Tibial artery (tissue), 4 donors: ENCODE measurements around the gene NEDD9.

Experiments used
- DNase-seq, 2 donors: peaks; one replicate each; pipeline ENCODE4 v3.0.0-alpha.2; 2019
- H3K27ac ChIP-seq, 2 donors: fragments of 200-600 bp; sonication (generic) in 1 of 2; 1 replicate in 1 of 2; 2 replicates in 1 of 2; pipeline ENCODE4 v1.5.1; 2018 to 2019; ENCODE audit warnings: mild to moderate bottlenecking in 1 of 2
- H3K27me3 ChIP-seq, 2 donors: fragments of 200-600 bp; sonication (generic) in 1 of 2; one replicate each; pipeline versions ENCODE4 v1.5.1 to v1.6.0; 2016 to 2019
- H3K36me3 ChIP-seq, 3 donors: fragments of 200-600 bp; sonication (generic) in 2 of 3; one replicate each; pipeline ENCODE4 v1.5.1; 2016 to 2019; ENCODE audit warnings: mild to moderate bottlenecking in 2 of 3
- H3K4me1 ChIP-seq, 4 donors: fragments of 200-600 bp; sonication (generic) in 2 of 4; 1 replicate in 3 of 4; 2 replicates in 1 of 4; pipeline ENCODE4 v1.5.1; 2016 to 2019
- H3K4me3 ChIP-seq, 2 donors: fragments of 200-600 bp; sonication (generic) in 1 of 2; 1 replicate in 1 of 2; 2 replicates in 1 of 2; pipeline ENCODE4 v1.5.1; 2018 to 2019; ENCODE audit warnings: mild to moderate bottlenecking in 2 of 2
- H3K9me3 ChIP-seq, 3 donors: fragments of 200-600 bp; sonication (generic) in 1 of 3; one replicate each; pipeline ENCODE4 v1.5.1; 2016 to 2019
- CTCF ChIP-seq, 2 experiments: fragments of 200-600 bp in 1 of 2; fragments of 450-650 bp in 1 of 2; IDR thresholded peaks; one replicate each; pipeline ENCODE4 v1.5.1; 2017 to 2019; ENCODE audit warnings: antibody characterized with exemption in 2 of 2, mild to moderate bottlenecking in 1 of 2, moderate library complexity in 1 of 2
- intact Hi-C: fragments of 100-400 bp; cut with DNase I; formaldehyde crosslinking; loops from one replicate; pipeline ENCODE4 v1.15.0; 2023; ENCODE audit warnings: low total_unique reads

The NEDD9 gene

DNA sequence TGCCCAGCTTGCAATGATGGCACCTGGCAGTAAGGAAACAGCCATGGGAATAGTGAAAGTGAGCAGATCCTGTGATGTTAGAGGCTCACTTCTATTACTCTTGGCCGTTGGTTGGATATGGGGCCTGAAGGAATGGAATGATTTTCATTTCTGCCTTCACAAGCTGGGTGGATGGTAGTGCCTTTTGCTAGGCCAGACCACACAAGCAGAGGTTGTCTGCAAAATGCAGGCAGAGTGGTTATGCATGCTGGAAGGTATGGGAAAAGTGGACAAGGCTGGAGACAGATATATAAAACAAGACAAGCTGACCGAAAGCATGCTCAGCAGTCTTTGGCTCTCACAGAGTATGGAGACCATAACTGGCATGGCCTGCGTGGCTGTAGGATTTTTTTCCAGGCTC is 70.2 kb downstream of the NEDD9 start:
- intact Hi-C loops, result no loop called here
- H3K4me1 ChIP-seq, result no peaks in the 10 kb centered on the region
- H3K4me3 ChIP-seq, result no peak overlapping the region
- H3K27me3 ChIP-seq, result no peaks in the 10 kb centered on the region
- DNase-seq, result no peak
- H3K9me3 ChIP-seq, result no peaks in the 10 kb centered on the region
- H3K27ac ChIP-seq, result no peak overlapping the region
- no peak for TF ChIP-seq CTCF (IDR thresholded peaks at IDR 0.05)
- H3K36me3 ChIP-seq, result no peaks in the 10 kb centered on the region

GRCh38 chr6:11161031-11161956 is 71.2 kb downstream of the NEDD9 start:
- H3K9me3 ChIP-seq, result no peaks in the 10 kb centered on the region
- DNase-seq, result no peak

GRCh38 chr6:11160199-11160598 is 72.3 kb downstream of the NEDD9 start:
- Histone ChIP-seq H3K36me3 (no peaks in the 10 kb centered on the region), H3K9me3 (no peaks in the 10 kb centered on the region), H3K27ac (no peak overlapping the region), H3K4me3 (no peak overlapping the region), H3K27me3 (no peaks in the 10 kb centered on the region), H3K4me1 (no peaks in the 10 kb centered on the region)
- DNase-seq, result no peak
- intact Hi-C loops, result no loop called here
- no peak for TF ChIP-seq CTCF (IDR thresholded peaks at IDR 0.05)

More at GRCh38 chr6:11161031-11161956, 71.2 kb downstream of the NEDD9 start:
- Histone ChIP-seq H3K4me3 (no peak overlapping the region), H3K4me1 (no peaks in the 10 kb centered on the region), H3K27ac (no peak overlapping the region), H3K36me3 (no peaks in the 10 kb centered on the region), H3K27me3 (no peaks in the 10 kb centered on the region)
- no peak for TF ChIP-seq CTCF (IDR thresholded peaks at IDR 0.05)
- intact Hi-C loops, result no loop called here

DNA sequence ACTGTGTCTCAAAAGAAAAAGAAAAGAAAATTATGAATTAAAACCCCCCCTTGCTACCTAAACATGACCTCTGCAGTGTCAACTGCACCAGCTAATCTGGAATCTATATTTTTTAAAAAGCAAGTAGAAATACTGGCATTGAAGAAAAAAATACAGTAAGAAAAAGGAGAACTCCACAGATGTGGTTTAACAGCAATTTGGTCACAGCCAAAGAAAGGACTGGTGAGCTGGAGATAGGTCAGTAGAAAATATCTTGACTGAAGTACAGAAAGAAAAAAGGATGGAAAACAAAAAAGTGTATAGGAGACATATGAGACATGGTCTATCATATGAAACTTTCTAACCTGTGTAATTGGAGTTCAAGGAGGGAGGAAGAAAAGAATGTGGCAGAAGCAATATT is 76.9 kb downstream of the NEDD9 start:
- intact Hi-C loops, result no loop called here
- Histone ChIP-seq H3K27me3 (no peaks in the 10 kb centered on the region), H3K4me3 (no peak overlapping the region), H3K4me1 (no peaks in the 10 kb centered on the region), H3K9me3 (no peaks in the 10 kb centered on the region), H3K27ac (no peak overlapping the region), H3K36me3 (no peaks in the 10 kb centered on the region)
- TF ChIP-seq CTCF (IDR thresholded peaks at IDR 0.05), result no peak
- no peak for DNase-seq

DNA sequence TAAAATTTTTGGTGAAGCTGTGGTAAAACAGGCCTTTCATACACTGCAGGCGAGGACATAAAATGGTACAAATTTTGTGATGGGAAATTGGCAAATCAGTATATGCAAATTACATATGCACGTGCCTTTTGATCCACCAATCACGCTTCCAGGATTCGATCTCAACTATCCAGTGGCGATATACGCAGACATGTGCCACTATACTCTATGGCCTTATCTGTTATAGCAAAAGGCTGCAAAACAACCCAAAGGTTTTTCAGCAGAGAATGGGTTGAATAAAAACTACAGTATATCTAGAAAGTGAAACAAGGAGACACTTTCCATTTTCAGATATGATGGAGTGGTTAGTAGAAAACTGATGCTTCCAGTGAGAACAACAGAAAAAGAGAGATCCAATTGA is 79.0 kb downstream of the NEDD9 start:
- no peak for TF ChIP-seq CTCF (IDR thresholded peaks at IDR 0.05)
- Histone ChIP-seq H3K4me3 (no peak overlapping the region), H3K27ac (no peak overlapping the region), H3K9me3 (no peaks in the 10 kb centered on the region), H3K27me3 (no peaks in the 10 kb centered on the region), H3K4me1 (no peaks in the 10 kb centered on the region), H3K36me3 (no peaks in the 10 kb centered on the region)
- intact Hi-C loops, result no loop called here
- DNase-seq, result no peak
